HCT116 (cell line): Measurements from ENCODE around the gene ITGB1. TPM values are rescaled to one million over a fixed set of nuclear protein-coding genes. Genes with fewer than 3 reads are reported as not detected.
"Not testable (repeated sequence)": the region's sequence is repeated elsewhere in the genome, so short reads cannot be mapped to it uniquely, and the experiment has no call there.

Experiments
- ATAC-seq: fragments of 200-7000 bp; cut with Tn5 transposase; 2 replicates; pipeline ENCODE4 v1.9.1; 2020; ENCODE audit warnings: mild to moderate bottlenecking, moderate library complexity
- BruUV-seq: library from RNA; stranded (reverse); fragments of 400-500 nt; replicated peaks from 2 replicates; lab custom pipeline; 2021; lab: Mats Ljungman, UMichigan
- CTCF ChIA-PET: fragments of 300-600 bp; sonication (Branson Sonifier 250); formaldehyde crosslinking; loops from one replicate; lab custom pipeline; 2021; ENCODE audit warnings: antibody characterized with exemption; lab: Charles Lee
- POLR2A ChIA-PET: fragments of 300-600, 350-600 bp; sonication (Branson Sonifier 250); formaldehyde crosslinking; loops from one replicate; lab custom pipeline; 2021; ENCODE audit warnings: antibody characterized with exemption; lab: Charles Lee
- RAD21 ChIA-PET, 2 experiments: fragments of 300-600 bp; sonication (Branson Sonifier 250); formaldehyde crosslinking; loops; one replicate each; lab custom pipeline; 2023; ENCODE audit warnings: low total read pairs in 2 of 2; ENCODE audit not compliant: uncharacterized antibody in 2 of 2, unreplicated experiment in 2 of 2, low non-redundant PET in 1 of 2; lab: Charles Lee
- DNase-seq: peaks from one replicate; pipeline ENCODE4 v3.0.0-alpha.2; 2010; ENCODE audit warnings: low read depth, low spot score
- H2AFZ ChIP-seq: fragments of 200-600 bp; shearing (Covaris generic), sonication (generic); 2 replicates; pipeline ENCODE4 v1.6.1; 2017; ENCODE audit warnings: low read depth, mixed run types, mixed read lengths, antibody characterized with exemption, low read length; ENCODE audit not compliant: poor library complexity, severe bottlenecking
- H3K27ac ChIP-seq: 2 replicates; pipeline ENCODE4 v1.5.1; 2012; ENCODE audit warnings: low read depth, low read length
- H3K27me3 ChIP-seq: fragments of 200-600 bp; sonication (generic); 2 replicates; pipeline ENCODE4 v1.6.1; 2016; ENCODE audit warnings: mixed run types, low read length, mixed read lengths; ENCODE audit not compliant: insufficient read depth
- H3K36me3 ChIP-seq, 2 experiments: fragments of 200-500 bp in 1 of 2; fragments of 200-600 bp in 1 of 2; sonication (Bioruptor generic) in 1 of 2; sonication (generic) in 1 of 2; 2 replicates each; pipeline versions ENCODE4 v1.5.1 to v1.6.1; 2014 to 2016; ENCODE audit warnings: low read length in 2 of 2, inconsistent platforms in 1 of 2, mixed read lengths in 1 of 2, mixed run types in 1 of 2; ENCODE audit not compliant: insufficient read depth in 2 of 2, control insufficient read depth in 1 of 2
- H3K4me1 ChIP-seq, 2 experiments: fragments of 200-600 bp in 1 of 2; sonication (generic) in 1 of 2; 2 replicates each; pipeline versions ENCODE4 v1.5.1 to v1.6.1; 2012 to 2017; ENCODE audit warnings: low read length in 2 of 2, inconsistent platforms in 1 of 2, mild to moderate bottlenecking in 1 of 2, mixed read lengths in 1 of 2, mixed run types in 1 of 2, moderate library complexity in 1 of 2; ENCODE audit not compliant: insufficient read depth in 2 of 2, control insufficient read depth in 1 of 2
- H3K4me2 ChIP-seq: fragments of 200-600 bp; sonication (generic); 2 replicates; pipeline ENCODE4 v1.6.1; 2017; ENCODE audit warnings: mixed run types, low read length, mixed read lengths
- H3K4me3 ChIP-seq, 2 experiments: fragments of 200-600 bp in 1 of 2; sonication (generic) in 1 of 2; replicated peaks in 1 of 2; 2 replicates each; pipeline ENCODE4 v1.5.1; 2011 to 2016; ENCODE audit warnings: low read length in 2 of 2, control low read depth in 1 of 2, low read depth in 1 of 2, mild to moderate bottlenecking in 1 of 2, mixed read lengths in 1 of 2, mixed run types in 1 of 2
- H3K79me2 ChIP-seq: fragments of 200-600 bp; sonication (generic); 2 replicates; pipeline ENCODE4 v1.6.1; 2017; ENCODE audit warnings: mild to moderate bottlenecking, mixed run types, low read length, moderate library complexity, mixed read lengths; ENCODE audit not compliant: insufficient read depth
- H3K9ac ChIP-seq: fragments of 200-600 bp; sonication (generic); 2 replicates; pipeline ENCODE4 v1.6.1; 2016; ENCODE audit warnings: low read length, mixed read lengths
- H3K9me2 ChIP-seq: fragments of 200-600 bp; sonication (generic), shearing (Covaris generic); 2 replicates; pipeline ENCODE4 v1.6.1; 2017; ENCODE audit warnings: mixed run types, mild to moderate bottlenecking, moderate library complexity; ENCODE audit not compliant: insufficient read depth
- H3K9me3 ChIP-seq, 2 experiments: fragments of 200-500 bp in 1 of 2; fragments of 200-600 bp in 1 of 2; sonication (Bioruptor generic) in 1 of 2; sonication (generic) in 1 of 2; 2 replicates each; pipeline ENCODE4 v1.6.1; 2014 to 2017; ENCODE audit warnings: low read length in 2 of 2, mixed read lengths in 2 of 2, inconsistent platforms in 1 of 2, low read depth in 1 of 2, mild to moderate bottlenecking in 1 of 2, mixed run types in 1 of 2, moderate library complexity in 1 of 2; ENCODE audit not compliant: control insufficient read depth in 1 of 2, insufficient read depth in 1 of 2
- H4K20me1 ChIP-seq: fragments of 200-600 bp; sonication (generic), shearing (Covaris generic); 2 replicates; pipeline ENCODE4 v1.6.1; 2017; ENCODE audit warnings: mixed run types, mild to moderate bottlenecking, moderate library complexity; ENCODE audit not compliant: insufficient read depth
- CEBPB ChIP-seq: IDR thresholded peaks from 2 replicates; pipeline ENCODE4 v1.6.1; 2012; ENCODE audit warnings: low read depth
- CTCF ChIP-seq, 3 experiments: fragments of 200-600 bp in 1 of 3; sonication (generic) in 1 of 3; IDR thresholded peaks in 2 of 3; conservative IDR thresholded peaks in 1 of 3; 2 replicates each; pipeline ENCODE4 v1.5.1; 2012 to 2017; ENCODE audit warnings: low read depth in 2 of 3, low read length in 2 of 3, antibody characterized with exemption in 1 of 3, borderline replicate concordance in 1 of 3, control low read depth in 1 of 3, mild to moderate bottlenecking in 1 of 3, mixed read lengths in 1 of 3, mixed run types in 1 of 3, moderate library complexity in 1 of 3; ENCODE audit not compliant: insufficient read depth in 1 of 3
- EGR1 ChIP-seq: IDR thresholded peaks from 2 replicates; pipeline ENCODE4 v1.6.1; 2012; ENCODE audit warnings: low read depth
- ELF1 ChIP-seq: IDR thresholded peaks from 2 replicates; pipeline ENCODE4 v1.6.1; 2012; ENCODE audit warnings: low read depth, borderline replicate concordance
- EZH2phosphoT487 ChIP-seq: fragments of 200-600 bp; IDR thresholded peaks from 2 replicates; pipeline ENCODE4 v1.6.1; 2018; ENCODE audit warnings: antibody characterized with exemption, borderline replicate concordance
- FOSL1 ChIP-seq: IDR thresholded peaks from 2 replicates; pipeline ENCODE4 v1.6.1; 2012; ENCODE audit warnings: low read depth
- JUND ChIP-seq: IDR thresholded peaks from 2 replicates; pipeline ENCODE4 v1.6.1; 2012
- MAX ChIP-seq: IDR thresholded peaks from 2 replicates; pipeline ENCODE4 v1.6.1; 2012
- POLR2A ChIP-seq: IDR thresholded peaks from 2 replicates; pipeline ENCODE4 v1.7.0; 2011; ENCODE audit warnings: borderline replicate concordance; ENCODE audit not compliant: insufficient read depth, insufficient read length; ENCODE audit errors: extremely low read depth
- POLR2AphosphoS5 ChIP-seq: IDR thresholded peaks from 2 replicates; pipeline ENCODE4 v1.6.1; 2011; ENCODE audit warnings: mild to moderate bottlenecking, low read depth, low read length, moderate library complexity
- RAD21 ChIP-seq: IDR thresholded peaks from 2 replicates; pipeline ENCODE4 v1.6.1; 2012; ENCODE audit warnings: low read depth, mild to moderate bottlenecking
- SIN3A ChIP-seq: IDR thresholded peaks from 2 replicates; pipeline ENCODE4 v1.6.1; 2012; ENCODE audit warnings: low read depth
- SRF ChIP-seq: IDR thresholded peaks from 2 replicates; pipeline ENCODE4 v1.6.1; 2012; ENCODE audit warnings: low read depth
- TCF7L2 ChIP-seq: IDR thresholded peaks from 2 replicates; pipeline ENCODE4 v1.7.0; 2011; ENCODE audit warnings: borderline replicate concordance, inconsistent platforms; ENCODE audit not compliant: insufficient read depth, insufficient read length; ENCODE audit errors: extremely low read depth
- YY1 ChIP-seq: IDR thresholded peaks from 2 replicates; pipeline ENCODE4 v1.6.1; 2011; ENCODE audit warnings: low read length, low read depth, moderate library complexity, mild to moderate bottlenecking; ENCODE audit not compliant: insufficient replicate concordance; ENCODE audit errors: extremely low read depth
- intact Hi-C: fragments of 100-400 bp; cut with micrococcal nuclease; formaldehyde crosslinking; loops from 2 replicates; pipeline ENCODE4 v1.10.0; 2022
- total RNA-seq: library from RNA; stranded (reverse); gene quantifications from one replicate; pipeline ENCODE4 v1.2.1, GENCODE V29; 2021; ENCODE audit not compliant: unreplicated experiment
- TF ChIP-seq, protein P1 (sequence below): IDR thresholded peaks from 2 replicates; pipeline ENCODE4 v1.6.1; 2012; ENCODE audit warnings: low read depth

Gene ITGB1
- total RNA-seq, 1 experiment from 2014 or later, result 366 TPM

DNA sequence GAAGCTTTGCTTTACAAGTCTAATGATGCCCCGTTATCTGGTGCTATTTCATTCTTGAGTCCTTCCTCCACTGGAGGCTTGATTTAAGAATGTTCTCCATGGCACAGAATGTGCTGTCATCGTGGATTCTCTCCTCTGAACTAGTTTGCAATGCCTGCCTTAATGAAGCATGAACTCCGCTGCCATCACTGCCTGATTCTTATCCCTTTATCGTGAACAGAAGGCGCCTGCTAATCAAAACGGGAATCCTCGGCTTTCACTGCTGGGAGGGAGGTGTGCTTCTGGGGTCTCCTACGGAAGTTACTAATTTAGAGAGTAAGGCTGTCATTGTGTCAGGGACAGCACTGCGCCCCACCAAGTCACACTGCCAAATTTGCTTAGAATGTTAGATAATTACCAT, 56.2 kb downstream of the ITGB1 start:
- Histone ChIP-seq H3K36me3 (peaks cover 49 to 57% of the 10 kb centered on the region in 2 experiments), H4K20me1 (no peaks in the 10 kb centered on the region), H3K4me3 (no peak overlapping the region), H3K4me2 (no peak overlapping the region), H2AFZ (no peak overlapping the region), H3K27me3 (no peaks in the 10 kb centered on the region), H3K4me1 (no peaks in the 10 kb centered on the region), H3K9ac (no peak overlapping the region), H3K79me2 (peaks cover 27% of the 10 kb centered on the region; the same call in 1 of the 2 replicates), H3K9me2 (no peaks in the 10 kb centered on the region), H3K9me3 (no peaks in the 10 kb centered on the region), H3K27ac (no peak overlapping the region)
- DNase-seq (no peak), ATAC-seq (no peak)
- intact Hi-C loops, result no loop called here
- ChIA-PET CTCF (no interaction called here), RAD21 (no interaction called here), POLR2A (no interaction called here)
- no TSS peak for BruUV-seq
- TF ChIP-seq CTCF (IDR thresholded peaks at IDR 0.05 in 2 of 3, conservative IDR thresholded peaks at IDR 0.05 in 1 of 3; ENCODE audit: borderline replicate concordance in 1 of 3, insufficient read depth in 1 of 3, low read depth in 2 of 3, low read length in 2 of 3) (no peak), POLR2AphosphoS5 (no peak), JUND (no peak), POLR2A (no peak), YY1 (no peak), EGR1 (no peak), TCF7L2 (no peak), RAD21 (no peak), ELF1 (no peak), SRF (no peak), FOSL1 (no peak), MAX (no peak), EZH2phosphoT487 (no peak), CEBPB (no peak), SIN3A (no peak)
- TF ChIP-seq, protein P1, sequence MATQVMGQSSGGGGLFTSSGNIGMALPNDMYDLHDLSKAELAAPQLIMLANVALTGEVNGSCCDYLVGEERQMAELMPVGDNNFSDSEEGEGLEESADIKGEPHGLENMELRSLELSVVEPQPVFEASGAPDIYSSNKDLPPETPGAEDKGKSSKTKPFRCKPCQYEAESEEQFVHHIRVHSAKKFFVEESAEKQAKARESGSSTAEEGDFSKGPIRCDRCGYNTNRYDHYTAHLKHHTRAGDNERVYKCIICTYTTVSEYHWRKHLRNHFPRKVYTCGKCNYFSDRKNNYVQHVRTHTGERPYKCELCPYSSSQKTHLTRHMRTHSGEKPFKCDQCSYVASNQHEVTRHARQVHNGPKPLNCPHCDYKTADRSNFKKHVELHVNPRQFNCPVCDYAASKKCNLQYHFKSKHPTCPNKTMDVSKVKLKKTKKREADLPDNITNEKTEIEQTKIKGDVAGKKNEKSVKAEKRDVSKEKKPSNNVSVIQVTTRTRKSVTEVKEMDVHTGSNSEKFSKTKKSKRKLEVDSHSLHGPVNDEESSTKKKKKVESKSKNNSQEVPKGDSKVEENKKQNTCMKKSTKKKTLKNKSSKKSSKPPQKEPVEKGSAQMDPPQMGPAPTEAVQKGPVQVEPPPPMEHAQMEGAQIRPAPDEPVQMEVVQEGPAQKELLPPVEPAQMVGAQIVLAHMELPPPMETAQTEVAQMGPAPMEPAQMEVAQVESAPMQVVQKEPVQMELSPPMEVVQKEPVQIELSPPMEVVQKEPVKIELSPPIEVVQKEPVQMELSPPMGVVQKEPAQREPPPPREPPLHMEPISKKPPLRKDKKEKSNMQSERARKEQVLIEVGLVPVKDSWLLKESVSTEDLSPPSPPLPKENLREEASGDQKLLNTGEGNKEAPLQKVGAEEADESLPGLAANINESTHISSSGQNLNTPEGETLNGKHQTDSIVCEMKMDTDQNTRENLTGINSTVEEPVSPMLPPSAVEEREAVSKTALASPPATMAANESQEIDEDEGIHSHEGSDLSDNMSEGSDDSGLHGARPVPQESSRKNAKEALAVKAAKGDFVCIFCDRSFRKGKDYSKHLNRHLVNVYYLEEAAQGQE, result no peak

GRCh38 chr10:32895200-32895968, 62.6 kb downstream of the ITGB1 start:
- intact Hi-C loops, result loop anchor here (5.0 kb wide), 1 partner anchor 112 kb away; no protein-coding TSS in a partner anchor
- CTCF ChIA-PET, H3K9me2 ChIP-seq, H3K4me2 ChIP-seq, H3K9ac ChIP-seq, H3K79me2 ChIP-seq, H3K4me3 ChIP-seq, H3K9me3 ChIP-seq, H3K27me3 ChIP-seq, ATAC-seq, H4K20me1 ChIP-seq, DNase-seq, H3K4me1 ChIP-seq, BruUV-seq, H2AFZ ChIP-seq, H3K27ac ChIP-seq, RAD21 ChIA-PET, POLR2A ChIA-PET: not testable (repeated sequence)
- H3K36me3 ChIP-seq, result peaks cover 28 to 36% of the 10 kb centered on the region in 2 experiments
